Central memory CD8-positive, alpha-beta T cell (primary cell): ENCODE measurements around the gene PLEKHA4.

ENCODE experiments used
- ATAC-seq: fragments of 150-1000 bp; cut with Tn5 transposase; replicated peaks from 2 replicates; pipeline ENCODE4 v1.10.0; 2022; ENCODE audit warnings: mild to moderate bottlenecking, moderate FRiP score, moderate number of reproducible peaks; ENCODE audit not compliant: poor library complexity, severe bottlenecking; ENCODE audit errors: extremely low read depth
- DNase-seq, 2 donors: peaks; one replicate each; pipeline ENCODE4 v3.0.0; 2021; ENCODE audit warnings: low spot score in 2 of 2
- H3K27ac Mint-ChIP-seq: one replicate; pipeline ENCODE4 v1.8.0; 2022; ENCODE audit warnings: low read depth, mild to moderate bottlenecking, moderate library complexity, mixed read lengths
- H3K27me3 Mint-ChIP-seq: one replicate; pipeline ENCODE4 v1.8.0; 2022; ENCODE audit warnings: mixed read lengths
- H3K36me3 Mint-ChIP-seq: one replicate; pipeline ENCODE4 v1.8.0; 2022; ENCODE audit warnings: mild to moderate bottlenecking, moderate library complexity, mixed read lengths; ENCODE audit not compliant: insufficient read depth
- H3K4me1 Mint-ChIP-seq: one replicate; pipeline ENCODE4 v1.8.0; 2022; ENCODE audit warnings: mixed read lengths
- H3K4me3 Mint-ChIP-seq: one replicate; pipeline ENCODE4 v1.8.0; 2022; ENCODE audit warnings: mild to moderate bottlenecking, moderate library complexity, mixed read lengths
- H3K9me3 Mint-ChIP-seq: one replicate; pipeline ENCODE4 v1.8.0; 2022; ENCODE audit warnings: mixed read lengths

The PLEKHA4 gene

GRCh38 chr19:48845384-48845783, 23.0 kb downstream of the PLEKHA4 start:
- no peak overlapping the region for H3K27ac Mint-ChIP-seq
- no peak overlapping the region for H3K4me3 Mint-ChIP-seq
- H3K27me3 Mint-ChIP-seq = no peaks in the 10 kb centered on the region
- no peak for ATAC-seq
- no peak for DNase-seq
- H3K4me1 Mint-ChIP-seq = peaks cover 5% of the 10 kb centered on the region
- H3K9me3 Mint-ChIP-seq = no peaks in the 10 kb centered on the region
- H3K36me3 Mint-ChIP-seq = no peaks in the 10 kb centered on the region

DNA sequence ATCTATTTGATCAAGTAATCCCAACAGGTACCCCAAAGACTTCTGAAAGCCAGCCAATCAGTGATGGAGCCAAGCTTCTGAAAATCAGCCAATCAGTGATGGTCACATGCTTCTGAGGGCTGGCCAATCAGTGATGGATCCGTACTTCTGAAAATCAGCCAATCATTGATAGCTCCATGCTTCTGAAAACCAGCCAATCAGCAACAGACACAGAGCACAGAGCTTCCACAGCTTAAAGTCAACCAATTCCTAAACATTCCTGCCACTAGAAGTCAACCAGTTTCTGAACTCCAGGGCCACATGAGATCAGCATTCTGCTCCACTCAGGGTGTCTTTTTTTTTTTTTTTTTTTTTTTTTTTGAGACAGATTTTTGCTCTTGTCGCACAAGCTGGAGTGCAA, 23.9 kb downstream of the PLEKHA4 start:
- peaks cover 5% of the 10 kb centered on the region for H3K4me1 Mint-ChIP-seq
- no peak overlapping the region for H3K4me3 Mint-ChIP-seq
- H3K36me3 Mint-ChIP-seq = no peaks in the 10 kb centered on the region
- H3K9me3 Mint-ChIP-seq = no peaks in the 10 kb centered on the region
- DNase-seq (no peak), ATAC-seq (no peak)
- no peaks in the 10 kb centered on the region for H3K27me3 Mint-ChIP-seq
- no peak overlapping the region for H3K27ac Mint-ChIP-seq

DNA sequence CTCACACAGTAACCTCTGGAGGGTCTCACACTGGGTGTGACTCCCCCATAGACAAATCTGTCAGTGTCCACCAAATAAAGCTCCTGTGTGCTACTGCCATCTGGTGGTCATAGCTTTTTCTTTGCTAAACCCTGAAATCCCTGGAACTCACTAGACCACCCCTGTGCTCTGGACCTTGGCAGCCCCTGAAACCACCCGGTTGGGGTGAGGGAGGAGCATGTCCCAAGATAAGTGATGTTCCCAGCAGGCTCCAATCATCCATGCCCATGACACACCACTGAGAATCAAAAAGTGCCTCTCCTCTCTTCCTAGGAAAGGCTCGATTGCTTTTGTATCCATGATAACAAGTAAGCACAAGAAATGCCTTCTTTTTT, 25.6 kb downstream of the PLEKHA4 start:
- no peaks in the 10 kb centered on the region for H3K9me3 Mint-ChIP-seq
- H3K36me3 Mint-ChIP-seq = no peaks in the 10 kb centered on the region
- peak in 1 of 2 donors; percentile 41 for DNase-seq
- H3K4me1 Mint-ChIP-seq = peaks cover 5% of the 10 kb centered on the region
- no peak overlapping the region for H3K27ac Mint-ChIP-seq
- H3K27me3 Mint-ChIP-seq = no peaks in the 10 kb centered on the region
- no peak overlapping the region for H3K4me3 Mint-ChIP-seq
- no peak for ATAC-seq

DNA sequence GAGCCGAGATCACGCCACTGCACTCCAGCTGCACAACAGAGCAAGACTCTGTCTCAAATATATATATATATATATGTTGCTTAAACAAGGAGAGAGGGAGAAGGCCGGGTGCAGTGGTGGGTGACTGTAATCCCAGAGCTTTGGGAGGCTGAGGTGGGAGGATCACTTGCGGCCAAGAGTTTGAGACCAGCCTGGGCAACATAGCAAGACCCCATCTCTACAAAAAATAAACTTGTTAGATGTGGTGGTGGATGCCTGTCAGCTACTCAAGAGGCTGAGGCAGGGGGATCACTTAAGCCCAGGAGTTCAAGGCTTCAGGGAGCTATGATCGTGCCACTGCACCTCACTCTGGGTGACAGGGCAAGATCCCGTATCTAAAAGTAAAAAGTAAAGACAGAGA, 26.8 kb downstream of the PLEKHA4 start:
- DNase-seq = no peak
- H3K27ac Mint-ChIP-seq = no peak overlapping the region
- H3K9me3 Mint-ChIP-seq = no peaks in the 10 kb centered on the region
- peaks cover 12% of the 10 kb centered on the region for H3K4me1 Mint-ChIP-seq
- no peak overlapping the region for H3K4me3 Mint-ChIP-seq
- H3K36me3 Mint-ChIP-seq = peaks cover 2% of the 10 kb centered on the region
- H3K27me3 Mint-ChIP-seq = peaks cover 9% of the 10 kb centered on the region
- no peak for ATAC-seq

- Mint-ChIP-seq H3K27ac (no peak overlapping the region), H3K4me3 (no peak overlapping the region), H3K36me3 (peaks cover 4% of the 10 kb centered on the region), H3K27me3 (peaks cover 14% of the 10 kb centered on the region), H3K9me3 (no peaks in the 10 kb centered on the region), H3K4me1 (peaks cover 17% of the 10 kb centered on the region)
- ATAC-seq (no peak), DNase-seq (no peak)
Measured at GRCh38 chr19:48841047-48841446, 27.4 kb downstream of the PLEKHA4 start.

DNA sequence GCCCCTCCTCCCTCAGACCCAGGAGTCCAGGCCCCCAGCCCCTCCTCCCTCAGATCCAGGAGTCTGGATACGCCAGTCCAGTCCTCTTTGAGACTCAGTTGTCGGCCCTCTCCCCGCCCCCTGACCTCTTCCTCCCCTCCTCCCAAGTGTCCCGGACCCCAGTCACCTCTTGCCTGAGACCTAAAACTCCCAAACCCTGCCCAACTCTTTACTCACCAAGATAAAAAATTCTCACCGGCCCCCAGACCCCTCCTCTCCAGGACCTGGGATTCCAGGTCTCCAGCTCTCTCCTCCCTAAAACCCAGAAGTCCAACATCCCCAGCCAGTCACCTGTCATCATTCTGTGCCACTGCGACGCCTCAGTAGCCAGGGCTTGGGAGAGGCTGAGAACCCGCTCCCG, 30.7 kb downstream of the PLEKHA4 start:
- Mint-ChIP-seq H3K27me3 (peaks cover 17% of the 10 kb centered on the region), H3K4me3 (peak overlapping the region; percentile 61), H3K36me3 (peaks cover 4% of the 10 kb centered on the region), H3K9me3 (no peaks in the 10 kb centered on the region), H3K27ac (peak overlapping the region; percentile 58), H3K4me1 (peaks cover 26% of the 10 kb centered on the region)
- ATAC-seq (no peak), DNase-seq (no peak)

DNA sequence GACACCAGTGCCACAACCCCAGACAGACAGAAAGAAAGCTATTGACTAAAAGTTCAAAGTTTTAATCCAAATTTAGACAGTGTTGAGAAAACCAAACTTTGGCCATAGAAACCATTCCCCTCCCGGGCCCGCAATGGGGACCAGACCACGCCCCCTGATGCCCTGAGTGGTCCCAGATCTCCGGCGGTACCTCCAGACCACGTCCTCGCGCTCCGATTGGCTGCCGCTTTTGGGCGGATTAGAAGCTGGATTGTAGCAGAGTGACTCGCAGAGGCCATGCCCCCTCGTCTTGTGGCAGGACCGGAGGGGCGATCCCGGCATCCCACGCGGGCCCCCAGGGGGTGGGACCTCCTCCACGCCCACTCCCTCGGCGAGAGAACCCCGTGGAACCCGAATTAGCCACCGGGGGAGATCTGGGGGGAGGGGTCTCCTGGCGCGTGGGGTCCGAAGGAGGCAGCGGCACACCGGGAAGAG, 31.3 kb downstream of the PLEKHA4 start:
- DNase-seq (peak; percentile 59 to 66), ATAC-seq (peak; percentile 82)
- peaks cover 17% of the 10 kb centered on the region for H3K27me3 Mint-ChIP-seq
- no peaks in the 10 kb centered on the region for H3K9me3 Mint-ChIP-seq
- peak overlapping the region; percentile 59 for H3K4me3 Mint-ChIP-seq
- H3K4me1 Mint-ChIP-seq = peaks cover 23% of the 10 kb centered on the region
- peak overlapping the region; percentile 59 for H3K27ac Mint-ChIP-seq
- peaks cover 4% of the 10 kb centered on the region for H3K36me3 Mint-ChIP-seq

DNA sequence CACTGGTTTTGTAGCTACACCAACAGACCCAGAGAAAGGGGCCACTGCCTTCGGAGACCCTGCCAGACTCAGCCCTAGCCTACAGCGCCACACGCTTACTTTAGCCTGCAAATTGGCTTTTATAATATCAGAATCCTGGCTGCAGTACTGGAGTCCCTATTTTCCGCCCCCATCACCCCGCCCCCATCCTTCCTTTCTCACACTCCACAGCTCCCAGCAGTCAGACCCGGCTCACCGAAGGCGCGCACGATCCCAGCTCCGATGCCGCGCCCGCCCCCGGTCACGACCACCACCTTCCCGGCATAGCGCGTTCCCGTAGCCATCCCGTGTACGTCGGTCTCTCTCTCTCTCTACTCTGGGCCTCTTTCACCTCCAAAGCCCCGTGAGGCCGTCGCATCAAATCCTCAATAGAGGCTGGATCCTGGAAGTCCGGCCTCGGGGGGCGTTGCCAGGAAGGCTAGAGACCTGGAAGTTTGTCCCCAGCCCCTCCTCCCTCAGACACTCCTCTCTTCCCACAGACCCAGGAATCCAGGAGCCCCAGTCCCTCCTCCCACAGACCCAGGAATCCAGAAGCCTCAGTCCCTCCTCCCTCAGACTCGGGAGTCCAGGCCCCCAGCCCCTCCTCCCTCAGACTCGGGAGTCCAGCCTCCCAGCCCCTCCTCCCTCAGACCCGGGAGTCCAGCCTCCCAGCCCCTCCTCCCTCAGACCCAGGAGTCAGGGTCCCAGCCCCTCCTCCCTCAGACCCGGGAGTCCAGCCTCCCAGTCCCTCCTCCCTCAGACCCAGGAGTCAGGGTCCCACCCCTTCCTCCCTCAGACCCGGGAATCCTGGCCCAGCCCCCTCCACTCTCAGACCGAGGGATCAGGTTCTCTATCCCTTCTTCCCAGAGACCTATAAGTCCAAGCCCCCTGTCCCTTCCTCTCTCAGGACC, 32.1 kb downstream of the PLEKHA4 start, which contains the start of gene HSD17B14:
TSS of gene HSD17B14 (minus strand) at position 403 of the 929 bp plus-strand sequence. CDS start at position 323, 80 bp downstream.
- ATAC-seq = peak; percentile 7

DNA sequence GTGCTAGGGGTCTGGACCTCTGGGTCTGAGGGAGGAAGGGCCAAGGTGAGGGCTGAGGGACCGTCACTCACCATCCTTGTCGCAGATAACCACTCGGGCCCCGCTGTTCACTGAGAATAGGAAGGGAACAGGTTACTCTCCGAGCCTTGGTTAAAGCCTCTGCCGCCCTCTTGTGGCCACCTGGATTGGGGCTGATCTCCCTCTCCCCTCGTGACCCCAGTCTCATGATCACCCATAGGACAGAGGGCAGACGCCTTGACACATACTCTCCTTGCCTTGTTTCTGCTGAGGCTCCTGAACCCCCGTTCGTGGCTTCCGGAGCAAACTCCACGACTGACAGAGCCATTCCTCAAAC, 32.7 kb downstream of the PLEKHA4 start:
- H3K27ac Mint-ChIP-seq = peak overlapping the region; percentile 59
- peaks cover 4% of the 10 kb centered on the region for H3K36me3 Mint-ChIP-seq
- H3K4me1 Mint-ChIP-seq = peaks cover 23% of the 10 kb centered on the region
- ATAC-seq (peak; percentile 91), DNase-seq (peak; percentile 86 to 96)
- H3K9me3 Mint-ChIP-seq = no peaks in the 10 kb centered on the region
- peaks cover 17% of the 10 kb centered on the region for H3K27me3 Mint-ChIP-seq
- peak overlapping the region; percentile 59 for H3K4me3 Mint-ChIP-seq

More for the DNA sequence above, 32.1 kb downstream of the PLEKHA4 start, which contains the start of gene HSD17B14:
- no peaks in the 10 kb centered on the region for H3K9me3 Mint-ChIP-seq
- peaks cover 17% of the 10 kb centered on the region for H3K27me3 Mint-ChIP-seq
- peak within 1 kb of the TSS; percentile 59 for H3K4me3 Mint-ChIP-seq
- H3K36me3 Mint-ChIP-seq = peaks cover 4% of the 10 kb centered on the region
- no peak for DNase-seq
- H3K4me1 Mint-ChIP-seq = peaks cover 23% of the 10 kb centered on the region
- H3K27ac Mint-ChIP-seq = peak within 1 kb of the TSS; percentile 59

DNA sequence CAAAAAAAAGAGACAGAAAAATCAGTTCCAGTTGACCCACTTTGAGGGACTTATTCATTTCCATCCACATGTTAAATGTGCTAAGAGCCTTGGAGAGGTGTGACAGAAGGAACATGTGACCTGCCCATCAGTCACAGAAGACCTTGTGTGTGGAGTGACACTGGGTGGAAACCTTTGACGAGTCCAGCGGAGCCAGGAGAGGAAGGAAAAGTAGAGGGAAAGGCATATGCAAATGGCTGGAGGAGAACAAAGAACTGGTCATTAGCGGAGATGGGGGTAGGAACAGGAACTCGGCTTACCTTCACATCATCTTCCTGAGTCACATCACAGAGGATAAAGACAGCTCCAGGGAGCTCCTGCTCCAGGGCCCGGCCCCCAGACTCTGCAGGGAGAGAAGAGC, 34.4 kb downstream of the PLEKHA4 start:
- DNase-seq = no peak
- no peaks in the 10 kb centered on the region for H3K9me3 Mint-ChIP-seq
- ATAC-seq = no peak
- H3K36me3 Mint-ChIP-seq = peaks cover 4% of the 10 kb centered on the region
- peaks cover 23% of the 10 kb centered on the region for H3K4me1 Mint-ChIP-seq
- H3K4me3 Mint-ChIP-seq = no peak overlapping the region
- H3K27me3 Mint-ChIP-seq = peaks cover 17% of the 10 kb centered on the region
- no peak overlapping the region for H3K27ac Mint-ChIP-seq

DNA sequence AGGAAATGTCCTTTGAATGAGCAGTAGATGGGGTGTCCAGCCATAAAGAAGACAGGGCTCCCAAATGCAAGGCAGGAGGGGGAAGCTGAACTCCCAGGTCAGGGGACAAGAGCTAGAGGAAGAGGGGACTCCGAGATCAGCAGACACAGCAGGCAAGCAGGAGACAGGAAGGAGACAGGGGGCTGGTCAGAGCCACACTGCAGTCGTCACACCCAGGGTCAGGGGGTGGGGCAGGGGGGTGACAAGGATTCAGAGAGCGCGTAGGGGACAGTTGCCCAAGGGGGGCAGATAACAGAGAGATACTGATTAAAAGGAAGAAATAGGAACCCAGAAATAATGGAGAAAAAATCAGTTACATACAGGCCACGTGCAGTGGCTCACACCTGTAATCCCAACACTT, 35.4 kb downstream of the PLEKHA4 start:
- no peak for DNase-seq
- ATAC-seq = no peak
- Mint-ChIP-seq H3K9me3 (no peaks in the 10 kb centered on the region), H3K4me1 (peaks cover 23% of the 10 kb centered on the region), H3K36me3 (peaks cover 4% of the 10 kb centered on the region), H3K27me3 (peaks cover 17% of the 10 kb centered on the region), H3K4me3 (no peak overlapping the region), H3K27ac (no peak overlapping the region)

- no peak for DNase-seq
- Mint-ChIP-seq H3K4me1 (peaks cover 11% of the 10 kb centered on the region), H3K9me3 (no peaks in the 10 kb centered on the region), H3K27me3 (peaks cover 3% of the 10 kb centered on the region), H3K36me3 (no peaks in the 10 kb centered on the region), H3K4me3 (no peak overlapping the region), H3K27ac (no peak overlapping the region)
- no peak for ATAC-seq
Measured at GRCh38 chr19:48830965-48831364, 37.5 kb downstream of the PLEKHA4 start.

- Mint-ChIP-seq H3K4me3 (no peak overlapping the region), H3K9me3 (no peaks in the 10 kb centered on the region), H3K27ac (no peak overlapping the region), H3K27me3 (no peaks in the 10 kb centered on the region), H3K4me1 (peaks cover 5% of the 10 kb centered on the region), H3K36me3 (no peaks in the 10 kb centered on the region)
- ATAC-seq (no peak), DNase-seq (no peak)
Measured at GRCh38 chr19:48830088-48830487, 38.3 kb downstream of the PLEKHA4 start.
